ENCODE measurements around the gene QSOX1. TPM values are rescaled to one million over a fixed set of nuclear protein-coding genes. Genes with fewer than 3 reads are reported as not detected.
A peak's percentile ranks its signal among the peaks of the same experiment; 100 is the strongest.

The QSOX1 gene
- total RNA-seq, 4 donors from 2014 or later = 104 to 138 (median 107) TPM

- peak overlapping the region in 2 of 4 donors; percentile 87 to 98 for H3K4me3 ChIP-seq
- H3K27ac ChIP-seq (replicated peaks in 1 of 4) = no peak overlapping the region
- no peaks in the 10 kb centered on the region for H3K9me3 ChIP-seq
- H3K4me1 ChIP-seq = peaks cover 26 to 37% (median 36%) of the 10 kb centered on the region in 4 donors
- DNase-seq (ENCODE audit: extremely low spot score) = no peak
- WGBS = 88% methylated on average over 2 of the region's 2 CpGs
- TF ChIP-seq POLR2A (IDR thresholded peaks at IDR 0.05; ENCODE audit: low read depth) (no peak), POLR2AphosphoS5 (IDR thresholded peaks at IDR 0.05) (peak in 1 of 2 donors; percentile 43)
- intact Hi-C loops (cut with DNase I) = no loop called here
- no peaks in the 10 kb centered on the region for H3K27me3 ChIP-seq
- H3K36me3 ChIP-seq = no peaks in the 10 kb centered on the region
Measured at GRCh38 chr1:180156631-180157091, 2.0 kb downstream of the QSOX1 start.

GRCh38 chr1:180157108-180157507 lies 2.4 kb downstream of the QSOX1 start:
- H3K4me3 ChIP-seq = peak overlapping the region in 1 of 4 donors; percentile 6
- intact Hi-C loops (cut with DNase I) = no loop called here
- no peak for TF ChIP-seq EP300 (IDR thresholded peaks at IDR 0.05)
- no peak for TF ChIP-seq POLR2AphosphoS5 (IDR thresholded peaks at IDR 0.05)
- no peak for TF ChIP-seq POLR2A (IDR thresholded peaks at IDR 0.05; ENCODE audit: low read depth)
- no peak for TF ChIP-seq CTCF (IDR thresholded peaks at IDR 0.05)
- no peak overlapping the region for H3K27ac ChIP-seq (replicated peaks in 1 of 4)
- H3K9me3 ChIP-seq = no peaks in the 10 kb centered on the region
- 86% methylated on average over 4 of the region's 4 CpGs for WGBS
- peaks cover 26 to 37% (median 36%) of the 10 kb centered on the region in 4 donors for H3K4me1 ChIP-seq
- H3K36me3 ChIP-seq = no peaks in the 10 kb centered on the region
- no peak for DNase-seq (ENCODE audit: extremely low spot score)
- H3K27me3 ChIP-seq = no peaks in the 10 kb centered on the region

GRCh38 chr1:180157576-180158057 lies 2.9 kb downstream of the QSOX1 start:
- Histone ChIP-seq H3K36me3 (no peaks in the 10 kb centered on the region), H3K4me1 (peaks cover 26 to 37% (median 36%) of the 10 kb centered on the region in 4 donors), H3K9me3 (no peaks in the 10 kb centered on the region), H3K27ac (replicated peaks in 1 of 4) (no peak overlapping the region), H3K27me3 (no peaks in the 10 kb centered on the region), H3K4me3 (no peak overlapping the region)
- no peak for DNase-seq (ENCODE audit: extremely low spot score)
- TF ChIP-seq EP300 (IDR thresholded peaks at IDR 0.05) = no peak
- no peak for TF ChIP-seq CTCF (IDR thresholded peaks at IDR 0.05)
- no peak for TF ChIP-seq POLR2A (IDR thresholded peaks at IDR 0.05; ENCODE audit: low read depth)
- TF ChIP-seq POLR2AphosphoS5 (IDR thresholded peaks at IDR 0.05) = no peak
- intact Hi-C loops (cut with DNase I) = no loop called here
- WGBS = 89% methylated on average over 3 of the region's 3 CpGs

GRCh38 chr1:180158149-180159147 lies 3.8 kb downstream of the QSOX1 start:
- Histone ChIP-seq H3K27me3 (no peaks in the 10 kb centered on the region), H3K4me1 (peaks cover 26 to 37% (median 36%) of the 10 kb centered on the region in 4 donors), H3K4me3 (no peak overlapping the region), H3K9me3 (no peaks in the 10 kb centered on the region), H3K27ac (replicated peaks in 1 of 4) (no peak overlapping the region), H3K36me3 (no peaks in the 10 kb centered on the region)
- intact Hi-C loops (cut with DNase I) = no loop called here
- WGBS = 92% methylated on average over 16 of the region's 16 CpGs
- DNase-seq (ENCODE audit: extremely low spot score) = no peak
- TF ChIP-seq CTCF (IDR thresholded peaks at IDR 0.05) (no peak), EP300 (IDR thresholded peaks at IDR 0.05) (no peak), POLR2A (IDR thresholded peaks at IDR 0.05; ENCODE audit: low read depth) (no peak), POLR2AphosphoS5 (IDR thresholded peaks at IDR 0.05) (no peak)

GRCh38 chr1:180160357-180160756 lies 5.7 kb downstream of the QSOX1 start:
- WGBS = 89% methylated on average over 1 of the region's 1 CpG
- intact Hi-C loops (cut with DNase I) = no loop called here
- H3K4me1 ChIP-seq = peaks cover 28 to 45% (median 29%) of the 10 kb centered on the region in 4 donors

More at GRCh38 chr1:180160357-180160756, 5.7 kb downstream of the QSOX1 start:
- DNase-seq (ENCODE audit: extremely low spot score) = no peak
- TF ChIP-seq CTCF (IDR thresholded peaks at IDR 0.05) (no peak), POLR2AphosphoS5 (IDR thresholded peaks at IDR 0.05) (no peak), EP300 (IDR thresholded peaks at IDR 0.05) (no peak), POLR2A (IDR thresholded peaks at IDR 0.05; ENCODE audit: low read depth) (no peak)
- Histone ChIP-seq H3K27me3 (no peaks in the 10 kb centered on the region), H3K9me3 (no peaks in the 10 kb centered on the region), H3K27ac (replicated peaks in 1 of 4) (no peak overlapping the region), H3K36me3 (no peaks in the 10 kb centered on the region), H3K4me3 (no peak overlapping the region)

All from esophagus muscularis mucosa (tissue), 4 donors.